ENCODE results near the gene CSMD2.

DNA sequence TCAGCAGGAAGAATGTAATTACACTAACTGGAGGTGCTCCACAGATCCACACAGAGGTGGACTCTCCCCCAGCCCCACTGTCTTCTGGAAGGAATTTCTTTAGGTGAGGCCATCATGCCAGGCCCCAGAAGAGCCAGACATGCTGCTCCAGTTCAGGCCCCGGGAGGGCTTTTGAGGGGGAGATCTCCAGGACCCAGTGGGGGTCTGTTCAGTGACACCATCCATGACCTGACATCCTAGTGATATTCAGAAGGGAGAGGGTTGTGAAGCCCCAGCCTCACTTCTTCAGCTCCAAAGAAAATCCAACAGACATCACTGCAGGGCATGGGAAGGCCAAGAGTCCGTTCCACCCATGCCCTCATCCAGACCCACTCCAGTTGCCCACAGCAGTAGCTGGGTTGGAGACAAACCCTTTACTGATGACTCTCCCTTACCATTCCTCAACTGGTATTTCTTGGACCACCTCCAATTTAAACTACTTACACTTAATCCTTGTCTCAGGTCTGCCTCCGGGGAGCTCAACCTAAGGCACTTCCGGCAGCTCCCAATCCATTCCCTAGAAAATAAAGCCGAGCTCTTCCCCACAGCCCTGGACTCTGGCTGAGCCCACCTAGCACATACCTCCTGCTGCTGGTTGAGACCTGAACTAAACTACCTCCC is 39.2 kb downstream of the CSMD2 start:
- no peak for TF ChIP-seq TCF7L2 (IDR thresholded peaks at IDR 0.05; ENCODE audit: borderline replicate concordance, extremely low read depth, insufficient read depth, insufficient read length)
- TF ChIP-seq, protein P1, sequence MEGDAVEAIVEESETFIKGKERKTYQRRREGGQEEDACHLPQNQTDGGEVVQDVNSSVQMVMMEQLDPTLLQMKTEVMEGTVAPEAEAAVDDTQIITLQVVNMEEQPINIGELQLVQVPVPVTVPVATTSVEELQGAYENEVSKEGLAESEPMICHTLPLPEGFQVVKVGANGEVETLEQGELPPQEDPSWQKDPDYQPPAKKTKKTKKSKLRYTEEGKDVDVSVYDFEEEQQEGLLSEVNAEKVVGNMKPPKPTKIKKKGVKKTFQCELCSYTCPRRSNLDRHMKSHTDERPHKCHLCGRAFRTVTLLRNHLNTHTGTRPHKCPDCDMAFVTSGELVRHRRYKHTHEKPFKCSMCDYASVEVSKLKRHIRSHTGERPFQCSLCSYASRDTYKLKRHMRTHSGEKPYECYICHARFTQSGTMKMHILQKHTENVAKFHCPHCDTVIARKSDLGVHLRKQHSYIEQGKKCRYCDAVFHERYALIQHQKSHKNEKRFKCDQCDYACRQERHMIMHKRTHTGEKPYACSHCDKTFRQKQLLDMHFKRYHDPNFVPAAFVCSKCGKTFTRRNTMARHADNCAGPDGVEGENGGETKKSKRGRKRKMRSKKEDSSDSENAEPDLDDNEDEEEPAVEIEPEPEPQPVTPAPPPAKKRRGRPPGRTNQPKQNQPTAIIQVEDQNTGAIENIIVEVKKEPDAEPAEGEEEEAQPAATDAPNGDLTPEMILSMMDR (IDR thresholded peaks at IDR 0.05 in 2 of 3, conservative IDR thresholded peaks at IDR 0.05 in 1 of 3; ENCODE audit: borderline replicate concordance in 1 of 3, insufficient read depth in 1 of 3, low read depth in 2 of 3, low read length in 2 of 3) = no peak
- TF ChIP-seq, protein P2, sequence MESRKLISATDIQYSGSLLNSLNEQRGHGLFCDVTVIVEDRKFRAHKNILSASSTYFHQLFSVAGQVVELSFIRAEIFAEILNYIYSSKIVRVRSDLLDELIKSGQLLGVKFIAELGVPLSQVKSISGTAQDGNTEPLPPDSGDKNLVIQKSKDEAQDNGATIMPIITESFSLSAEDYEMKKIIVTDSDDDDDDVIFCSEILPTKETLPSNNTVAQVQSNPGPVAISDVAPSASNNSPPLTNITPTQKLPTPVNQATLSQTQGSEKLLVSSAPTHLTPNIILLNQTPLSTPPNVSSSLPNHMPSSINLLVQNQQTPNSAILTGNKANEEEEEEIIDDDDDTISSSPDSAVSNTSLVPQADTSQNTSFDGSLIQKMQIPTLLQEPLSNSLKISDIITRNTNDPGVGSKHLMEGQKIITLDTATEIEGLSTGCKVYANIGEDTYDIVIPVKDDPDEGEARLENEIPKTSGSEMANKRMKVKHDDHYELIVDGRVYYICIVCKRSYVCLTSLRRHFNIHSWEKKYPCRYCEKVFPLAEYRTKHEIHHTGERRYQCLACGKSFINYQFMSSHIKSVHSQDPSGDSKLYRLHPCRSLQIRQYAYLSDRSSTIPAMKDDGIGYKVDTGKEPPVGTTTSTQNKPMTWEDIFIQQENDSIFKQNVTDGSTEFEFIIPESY (IDR thresholded peaks at IDR 0.05; ENCODE audit: extremely low read depth, insufficient replicate concordance, low read length) = no peak
- TF ChIP-seq SP1 (IDR thresholded peaks at IDR 0.05; ENCODE audit: low read depth) = no peak
- TF ChIP-seq POLR2A (IDR thresholded peaks at IDR 0.05; ENCODE audit: borderline replicate concordance, extremely low read depth, insufficient read depth, insufficient read length) = no peak
- no peak for TF ChIP-seq JUND (IDR thresholded peaks at IDR 0.05)
- no peak for TF ChIP-seq EZH2 (IDR thresholded peaks at IDR 0.05)
- TF ChIP-seq CEBPB (IDR thresholded peaks at IDR 0.05; ENCODE audit: low read depth) = no peak
- TF ChIP-seq EZH2phosphoT487 (IDR thresholded peaks at IDR 0.05; ENCODE audit: borderline replicate concordance) = no peak
